Endothelial cell of umbilical vein (primary cell): Measurements from ENCODE around the gene CAPN8. TPM values are rescaled to one million over a fixed set of nuclear protein-coding genes. Genes with fewer than 3 reads are reported as not detected.

ENCODE experiments used
- BruUV-seq: library from RNA; stranded (reverse); fragments of 400-500 nt; replicated peaks from 2 replicates; lab custom pipeline; 2021; lab: Mats Ljungman, UMichigan
- CTCF ChIA-PET: fragments of 300-600, 350-600 bp; sonication (Branson Sonifier 250); formaldehyde crosslinking; loops from one replicate; lab custom pipeline; 2021; ENCODE audit warnings: antibody characterized with exemption, inconsistent platforms; lab: Charles Lee
- POLR2A ChIA-PET: fragments of 300-600, 350-600 bp; sonication (Branson Sonifier 250); formaldehyde crosslinking; loops from one replicate; lab custom pipeline; 2021; ENCODE audit warnings: antibody characterized with exemption, inconsistent platforms; lab: Charles Lee
- DNase-seq: peaks from one replicate; pipeline ENCODE4 v3.0.0-alpha.2; 2011; ENCODE audit warnings: low read depth, low spot score
- FAIRE-seq: peaks from 2 replicates; lab custom pipeline; 2011; peaks lifted over from hg19 to GRCh38; lab: Jason Lieb, UNC
- H2AFZ ChIP-seq: 2 replicates; pipeline ENCODE4 v1.6.0; 2012; ENCODE audit warnings: low read depth, low read length, control low read depth, inconsistent platforms
- H3K27ac ChIP-seq: 2 replicates; pipeline ENCODE4 v1.5.1; 2011; ENCODE audit warnings: low read depth, mild to moderate bottlenecking, control low read depth, low read length, moderate library complexity; ENCODE audit not compliant: insufficient read depth
- H3K27me3 ChIP-seq, 2 experiments: 2 replicates each; pipeline versions ENCODE4 v1.6.0 to v1.6.1; 2011; ENCODE audit warnings: low read length in 2 of 2, mixed read lengths in 1 of 2; ENCODE audit not compliant: control insufficient read depth in 2 of 2, insufficient read depth in 2 of 2
- H3K36me3 ChIP-seq, 2 experiments: 2 replicates in 1 of 2; 3 replicates in 1 of 2; pipeline ENCODE4 v1.5.1; 2011; ENCODE audit warnings: low read length in 2 of 2, mild to moderate bottlenecking in 1 of 2, moderate library complexity in 1 of 2; ENCODE audit not compliant: control insufficient read depth in 2 of 2, insufficient read depth in 2 of 2; ENCODE audit errors: extremely low read depth in 1 of 2
- H3K4me1 ChIP-seq: 3 replicates; pipeline ENCODE4 v1.5.1; 2011; ENCODE audit warnings: mild to moderate bottlenecking, low read length; ENCODE audit not compliant: control insufficient read depth, insufficient read depth; ENCODE audit errors: extremely low read depth
- H3K4me2 ChIP-seq: 2 replicates; pipeline ENCODE4 v1.6.1; 2011; ENCODE audit warnings: low read length, control low read depth, mixed read lengths; ENCODE audit not compliant: insufficient read depth
- H3K4me3 ChIP-seq, 3 experiments: fragments of 200-600 bp in 1 of 3; sonication (generic), shearing (Covaris generic) in 1 of 3; replicated peaks in 1 of 3; 2 replicates each; pipeline ENCODE4 v1.5.1; 2011 to 2016; ENCODE audit warnings: control low read depth in 3 of 3, low read length in 3 of 3, mild to moderate bottlenecking in 2 of 3, inconsistent platforms in 1 of 3, low read depth in 1 of 3, moderate library complexity in 1 of 3; ENCODE audit not compliant: insufficient read depth in 1 of 3
- H3K79me2 ChIP-seq: 2 replicates; pipeline ENCODE4 v1.6.0; 2012; ENCODE audit warnings: low read length, inconsistent platforms; ENCODE audit not compliant: control insufficient read depth, insufficient read depth
- H3K9ac ChIP-seq: replicated peaks from 2 replicates; pipeline ENCODE3; 2011; ENCODE audit warnings: low read length, control low read depth; ENCODE audit not compliant: insufficient read depth; ENCODE audit errors: extremely low read depth
- H3K9me1 ChIP-seq: replicated peaks from 3 replicates; pipeline ENCODE4 v1.6.0; 2011; ENCODE audit warnings: mild to moderate bottlenecking, low read length; ENCODE audit not compliant: control insufficient read depth, insufficient read depth; ENCODE audit errors: extremely low read depth
- H3K9me3 ChIP-seq: replicated peaks from 2 replicates; pipeline ENCODE4 v1.5.1; 2012; ENCODE audit warnings: low read length, inconsistent platforms; ENCODE audit not compliant: control insufficient read depth, insufficient read depth
- H4K20me1 ChIP-seq: replicated peaks from 2 replicates; pipeline ENCODE3; 2011; ENCODE audit warnings: mild to moderate bottlenecking, low read length; ENCODE audit not compliant: control insufficient read depth, insufficient read depth; ENCODE audit errors: extremely low read depth
- EZH2 ChIP-seq: IDR thresholded peaks from 2 replicates; pipeline ENCODE4 v1.6.1; 2012; ENCODE audit warnings: borderline replicate concordance, low read depth, mild to moderate bottlenecking, moderate library complexity, low read length, inconsistent platforms; ENCODE audit not compliant: severe bottlenecking
- FOS ChIP-seq: IDR thresholded peaks from 2 replicates; pipeline ENCODE4 v1.6.1; 2011; ENCODE audit warnings: mild to moderate bottlenecking, low read length, moderate library complexity, borderline replicate concordance; ENCODE audit not compliant: insufficient read depth
- GATA2 ChIP-seq: IDR thresholded peaks from 2 replicates; pipeline ENCODE4 v1.7.0; 2011; ENCODE audit warnings: low read depth, mild to moderate bottlenecking, moderate library complexity, mixed read lengths, low read length; ENCODE audit not compliant: insufficient read length, insufficient read depth
- JUN ChIP-seq: IDR thresholded peaks from 2 replicates; pipeline ENCODE4 v1.6.1; 2011; ENCODE audit warnings: borderline replicate concordance, low read depth; ENCODE audit not compliant: insufficient read length, insufficient read depth
- MAX ChIP-seq: IDR thresholded peaks from 2 replicates; pipeline ENCODE4 v1.6.1; 2011; ENCODE audit not compliant: insufficient read depth, insufficient read length
- MYC ChIP-seq: IDR thresholded peaks from one replicate; pipeline ENCODE4 v1.6.1; 2011; ENCODE audit warnings: mild to moderate bottlenecking, low read depth, low read length
- POLR2A ChIP-seq: IDR thresholded peaks from 2 replicates; pipeline ENCODE4 v1.6.1; 2012; ENCODE audit warnings: low read depth, mild to moderate bottlenecking, control low read depth, low read length
- POLR2AphosphoS5 ChIP-seq: IDR thresholded peaks from 2 replicates; pipeline ENCODE4 v1.6.1; 2012; ENCODE audit warnings: low read depth, mild to moderate bottlenecking, control low read depth, low read length, moderate library complexity; ENCODE audit not compliant: insufficient read depth
- dilution Hi-C: fragments of 300-500 bp; cut with MboI; formaldehyde crosslinking; loops from one replicate; pipeline ENCODE4 v1.15.0; 2019; ENCODE audit warnings: low sequenced_read_pairs; ENCODE audit not compliant: extremely low pct_ligation_motif_present
- intact Hi-C: fragments of 100-400 bp; cut with micrococcal nuclease; formaldehyde crosslinking; loops from one replicate; pipeline ENCODE4 v1.10.0; 2022
- polyA plus RNA-seq, 4 experiments: library from polyadenylated mRNA; depleted of rRNA in 3 of 4; stranded (reverse) in 3 of 4; unstranded in 1 of 4; fragments of >200 nt; gene quantifications; 2 replicates each; pipeline versions ENCODE4 v1.2.1 to v1.2.3, GENCODE V29; 2011 to 2012; ENCODE audit warnings: missing spikeins in 1 of 4
- total RNA-seq: library from RNA; stranded (reverse); gene quantifications from 2 replicates; pipeline ENCODE4 v1.2.3, GENCODE V29; 2021
- TF ChIP-seq, protein P1 (sequence below), 2 donors: IDR thresholded peaks; 1 replicate in 1 of 2; 2 replicates in 1 of 2; pipeline ENCODE4 v1.5.1; 2011; ENCODE audit warnings: low read length in 2 of 2, mild to moderate bottlenecking in 2 of 2, moderate library complexity in 2 of 2, control low read depth in 1 of 2, inconsistent platforms in 1 of 2, low read depth in 1 of 2; ENCODE audit not compliant: insufficient read depth in 1 of 2; ENCODE audit errors: extremely low read depth in 1 of 2

CAPN8 gene
- total and polyA plus RNA-seq, 2 donors (not counting 3 experiments of a cell fraction or from before 2014, with no cell fraction given) = not detected

DNA sequence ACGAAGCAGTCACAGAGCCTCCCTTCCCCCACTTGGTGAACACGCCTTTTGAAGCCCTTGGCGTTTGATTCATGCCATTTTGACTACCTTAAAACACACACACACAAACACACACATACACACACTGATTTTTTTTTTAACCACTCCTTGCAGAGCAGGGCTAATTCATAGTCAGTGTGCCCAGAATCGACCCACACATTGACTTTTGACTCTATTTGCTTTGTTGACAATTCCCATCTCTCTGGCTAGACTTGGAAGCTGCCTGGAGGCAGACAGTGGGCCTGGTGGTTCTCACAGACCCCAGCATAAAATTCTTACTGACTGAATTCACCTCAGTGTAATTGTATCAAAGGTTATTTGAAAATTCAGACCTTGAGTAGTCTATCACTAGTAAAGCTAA, 30.3 kb downstream of the CAPN8 start:
- H4K20me1 ChIP-seq = no peaks in the 10 kb centered on the region
- no peak for FAIRE-seq

More for the DNA sequence above, 30.3 kb downstream of the CAPN8 start:
- H3K27me3 ChIP-seq = peaks cover 3% of the 10 kb centered on the region in 2 experiments
- BruUV-seq = no TSS peak
- dilution Hi-C loops (no loop called here), intact Hi-C loops (no loop called here)
- no peak for DNase-seq
- no peak overlapping the region for H3K9ac ChIP-seq
- H2AFZ ChIP-seq = no peak overlapping the region
- no peaks in the 10 kb centered on the region for H3K4me1 ChIP-seq
- H3K9me1 ChIP-seq = no peaks in the 10 kb centered on the region
- no peaks in the 10 kb centered on the region for H3K79me2 ChIP-seq
- POLR2A ChIA-PET = no interaction called here
- CTCF ChIA-PET = interaction anchor here (1.0 kb wide), 1 partner anchor 501 kb away, joined by 3 read pairs; no protein-coding TSS in a partner anchor
- TF ChIP-seq MYC (no peak), POLR2A (no peak), MAX (no peak), POLR2AphosphoS5 (no peak), FOS (no peak), GATA2 (no peak), JUN (no peak), EZH2 (no peak)
- TF ChIP-seq, protein P1, sequence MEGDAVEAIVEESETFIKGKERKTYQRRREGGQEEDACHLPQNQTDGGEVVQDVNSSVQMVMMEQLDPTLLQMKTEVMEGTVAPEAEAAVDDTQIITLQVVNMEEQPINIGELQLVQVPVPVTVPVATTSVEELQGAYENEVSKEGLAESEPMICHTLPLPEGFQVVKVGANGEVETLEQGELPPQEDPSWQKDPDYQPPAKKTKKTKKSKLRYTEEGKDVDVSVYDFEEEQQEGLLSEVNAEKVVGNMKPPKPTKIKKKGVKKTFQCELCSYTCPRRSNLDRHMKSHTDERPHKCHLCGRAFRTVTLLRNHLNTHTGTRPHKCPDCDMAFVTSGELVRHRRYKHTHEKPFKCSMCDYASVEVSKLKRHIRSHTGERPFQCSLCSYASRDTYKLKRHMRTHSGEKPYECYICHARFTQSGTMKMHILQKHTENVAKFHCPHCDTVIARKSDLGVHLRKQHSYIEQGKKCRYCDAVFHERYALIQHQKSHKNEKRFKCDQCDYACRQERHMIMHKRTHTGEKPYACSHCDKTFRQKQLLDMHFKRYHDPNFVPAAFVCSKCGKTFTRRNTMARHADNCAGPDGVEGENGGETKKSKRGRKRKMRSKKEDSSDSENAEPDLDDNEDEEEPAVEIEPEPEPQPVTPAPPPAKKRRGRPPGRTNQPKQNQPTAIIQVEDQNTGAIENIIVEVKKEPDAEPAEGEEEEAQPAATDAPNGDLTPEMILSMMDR (IDR thresholded peaks at IDR 0.05; ENCODE audit: extremely low read depth in 1 of 2, insufficient read depth in 1 of 2, low read depth in 1 of 2, low read length in 2 of 2) = no peak
- no peak overlapping the region for H3K4me3 ChIP-seq
- no peak overlapping the region for H3K27ac ChIP-seq
- H3K36me3 ChIP-seq = no peaks in the 10 kb centered on the region
- no peaks in the 10 kb centered on the region for H3K9me3 ChIP-seq
- H3K4me2 ChIP-seq = no peak overlapping the region
